Activated CD4-positive, alpha-beta T cell treated with anti-CD3 and anti-CD28 coated beads for 36 hours (primary cell): Measurements from ENCODE around the gene P3H1. TPM values are rescaled to one million over a fixed set of nuclear protein-coding genes. Genes with fewer than 3 reads are reported as not detected.

Experiments
- ATAC-seq: fragments of 200-7000 bp; cut with Tn5 transposase; one replicate; pipeline ENCODE4 v1.10.0; 2021; ENCODE audit warnings: mild to moderate bottlenecking, moderate library complexity
- CTCF ChIA-PET: fragments of 350-600 bp; sonication (Branson Sonifier 250); formaldehyde crosslinking; loops from one replicate; lab custom pipeline; 2021; ENCODE audit warnings: antibody characterized with exemption; lab: Charles Lee
- POLR2A ChIA-PET: fragments of 350-600 bp; sonication (Branson Sonifier 250); formaldehyde crosslinking; loops from one replicate; lab custom pipeline; 2021; ENCODE audit warnings: antibody characterized with exemption, inconsistent platforms; lab: Charles Lee
- DNase-seq: peaks from one replicate; pipeline ENCODE4 v3.0.0-alpha.2; 2020
- H3K27ac Mint-ChIP-seq: one replicate; pipeline ENCODE4 v1.8.0; 2021; ENCODE audit warnings: mixed read lengths
- H3K27me3 Mint-ChIP-seq: one replicate; pipeline ENCODE4 v1.8.0; 2021; ENCODE audit warnings: mixed read lengths
- H3K36me3 Mint-ChIP-seq: one replicate; pipeline ENCODE4 v1.8.0; 2021; ENCODE audit warnings: low read depth, mixed read lengths
- H3K4me1 Mint-ChIP-seq: one replicate; pipeline ENCODE4 v1.8.0; 2021; ENCODE audit warnings: mixed read lengths
- H3K4me3 Mint-ChIP-seq: one replicate; pipeline ENCODE4 v1.8.0; 2021; ENCODE audit warnings: mild to moderate bottlenecking, moderate library complexity, mixed read lengths
- H3K9me3 Mint-ChIP-seq: one replicate; pipeline ENCODE4 v1.8.0; 2021; ENCODE audit warnings: low read depth, mixed read lengths
- intact Hi-C, 2 experiments: fragments of 100-400 bp; cut with DNase I in 1 of 2; cut with micrococcal nuclease in 1 of 2; formaldehyde crosslinking; loops; one replicate each; pipeline versions ENCODE4 v1.14.2 to v1.15.1; 2022 to 2024; cut with DNase I, micrococcal nuclease
- total RNA-seq, 2 experiments: library from RNA; stranded (reverse); gene quantifications; one replicate each; pipeline ENCODE4 v1.2.3, GENCODE V29; 2021

The P3H1 gene
- total RNA-seq, 2 experiments from 2014 or later, result 24.3 to 28.8 TPM

GRCh38 chr1:42744148-42744413 lies 22.7 kb downstream of the P3H1 start:
- intact Hi-C loops, result no loop called here
- H3K36me3 Mint-ChIP-seq, result peaks cover 9% of the 10 kb centered on the region
- CTCF ChIA-PET, result interaction anchor here (1.0 kb wide), 1 partner anchor 23 kb away, joined by 3 read pairs; the partner anchor contains the start of genes C1orf50 and P3H1
- no peaks in the 10 kb centered on the region for H3K4me1 Mint-ChIP-seq
- no peak overlapping the region for H3K27ac Mint-ChIP-seq
- no peaks in the 10 kb centered on the region for H3K27me3 Mint-ChIP-seq
- DNase-seq (no peak), ATAC-seq (no peak)
- POLR2A ChIA-PET, result no interaction called here
- H3K9me3 Mint-ChIP-seq, result no peaks in the 10 kb centered on the region
- no peak overlapping the region for H3K4me3 Mint-ChIP-seq

- Mint-ChIP-seq H3K36me3 (peaks cover 8% of the 10 kb centered on the region), H3K27ac (no peak overlapping the region), H3K4me1 (no peaks in the 10 kb centered on the region), H3K4me3 (no peak overlapping the region), H3K27me3 (no peaks in the 10 kb centered on the region), H3K9me3 (no peaks in the 10 kb centered on the region)
- ATAC-seq (no peak), DNase-seq (no peak)
- intact Hi-C loops, result no loop called here
- POLR2A ChIA-PET, result no interaction called here
- CTCF ChIA-PET, result interaction anchor here (0.7 to 1.0 kb wide), 2 partner anchors 23 to 39 kb away, joined by 3 to 4 read pairs; partner anchors contain the start of genes C1orf50 and P3H1
Observed at GRCh38 chr1:42743317-42744147, 23.3 kb downstream of the P3H1 start.

- no peak for DNase-seq
- Mint-ChIP-seq H3K27ac (no peak overlapping the region), H3K27me3 (no peaks in the 10 kb centered on the region), H3K4me3 (no peak overlapping the region), H3K4me1 (no peaks in the 10 kb centered on the region), H3K36me3 (peaks cover 4% of the 10 kb centered on the region), H3K9me3 (no peaks in the 10 kb centered on the region)
- CTCF ChIA-PET, result interaction anchor here (0.5 to 0.7 kb wide), 2 partner anchors 34 to 40 kb away, joined by 4 read pairs; no protein-coding TSS in a partner anchor
- POLR2A ChIA-PET, result no interaction called here
- no peak for ATAC-seq
- intact Hi-C loops, result no loop called here
Observed at GRCh38 chr1:42742617-42743316, 24.1 kb downstream of the P3H1 start.

- intact Hi-C loops, result no loop called here
- no peak for DNase-seq
- peaks cover 3% of the 10 kb centered on the region for H3K4me1 Mint-ChIP-seq
- H3K27me3 Mint-ChIP-seq, result no peaks in the 10 kb centered on the region
- ChIA-PET CTCF (no interaction called here), POLR2A (no interaction called here)
- no peak overlapping the region for H3K27ac Mint-ChIP-seq
- no peaks in the 10 kb centered on the region for H3K9me3 Mint-ChIP-seq
- H3K36me3 Mint-ChIP-seq, result peaks cover 4% of the 10 kb centered on the region
- no peak overlapping the region for H3K4me3 Mint-ChIP-seq
- no peak for ATAC-seq
Observed at GRCh38 chr1:42742141-42742540, 24.7 kb downstream of the P3H1 start.

GRCh38 chr1:42741706-42742105 lies 25.1 kb downstream of the P3H1 start:
- no peaks in the 10 kb centered on the region for H3K27me3 Mint-ChIP-seq
- no peak overlapping the region for H3K27ac Mint-ChIP-seq
- POLR2A ChIA-PET, result no interaction called here
- no peaks in the 10 kb centered on the region for H3K9me3 Mint-ChIP-seq
- H3K4me3 Mint-ChIP-seq, result no peak overlapping the region
- intact Hi-C loops, result no loop called here
- CTCF ChIA-PET, result no interaction called here
- peaks cover 2% of the 10 kb centered on the region for H3K36me3 Mint-ChIP-seq
- no peak for ATAC-seq
- DNase-seq, result no peak
- peaks cover 7% of the 10 kb centered on the region for H3K4me1 Mint-ChIP-seq

- no peaks in the 10 kb centered on the region for H3K9me3 Mint-ChIP-seq
- no peak overlapping the region for H3K27ac Mint-ChIP-seq
- H3K27me3 Mint-ChIP-seq, result no peaks in the 10 kb centered on the region
- intact Hi-C loops, result no loop called here
- ChIA-PET POLR2A (no interaction called here), CTCF (no interaction called here)
- H3K4me3 Mint-ChIP-seq, result no peak overlapping the region
- DNase-seq (no peak), ATAC-seq (no peak)
- H3K36me3 Mint-ChIP-seq, result no peaks in the 10 kb centered on the region
- H3K4me1 Mint-ChIP-seq, result peaks cover 7% of the 10 kb centered on the region
Observed at GRCh38 chr1:42740851-42741580, 25.8 kb downstream of the P3H1 start.

- H3K27ac Mint-ChIP-seq, result no peak within 1 kb of the TSS
- ATAC-seq (no peak), DNase-seq (no peak)
- no peaks in the 10 kb centered on the region for H3K27me3 Mint-ChIP-seq
- intact Hi-C loops, result loop anchor here in 1 of 2 experiments (10.0 kb wide), 1 partner anchor 565 kb away; no protein-coding TSS in a partner anchor
- ChIA-PET CTCF (interaction anchor here (0.6 kb wide), 1 partner anchor 731 kb away, joined by 3 read pairs; no protein-coding TSS in a partner anchor), POLR2A (no interaction called here)
- no peaks in the 10 kb centered on the region for H3K36me3 Mint-ChIP-seq
- peaks cover 7% of the 10 kb centered on the region for H3K4me1 Mint-ChIP-seq
- H3K9me3 Mint-ChIP-seq, result no peaks in the 10 kb centered on the region
- H3K4me3 Mint-ChIP-seq, result no peak within 1 kb of the TSS
Observed at GRCh38 chr1:42739753-42740700, 26.8 kb downstream of the P3H1 start, which contains the start of gene CLDN19. Gene CLDN19, minus strand, starts transcription at chr1:42740236. Its CDS starts 173 bp downstream, at chr1:42740063.

GRCh38 chr1:42738678-42739226 lies 28.1 kb downstream of the P3H1 start:
- Mint-ChIP-seq H3K4me3 (no peak overlapping the region), H3K27me3 (no peaks in the 10 kb centered on the region), H3K4me1 (peaks cover 7% of the 10 kb centered on the region), H3K27ac (no peak overlapping the region), H3K36me3 (no peaks in the 10 kb centered on the region), H3K9me3 (no peaks in the 10 kb centered on the region)
- CTCF ChIA-PET, result interaction anchor here (0.6 to 0.9 kb wide), 3 partner anchors 9 to 297 kb away, joined by 3 to 4 read pairs (median 3); no protein-coding TSS in a partner anchor
- intact Hi-C loops, result loop anchor here in 1 of 2 experiments (10.0 kb wide), 1 partner anchor 564 kb away; no protein-coding TSS in a partner anchor
- DNase-seq (no peak), ATAC-seq (no peak)
- POLR2A ChIA-PET, result no interaction called here

GRCh38 chr1:42737986-42738677 lies 28.7 kb downstream of the P3H1 start:
- CTCF ChIA-PET, result interaction anchor here (0.6 to 1.0 kb wide), 5 partner anchors 9 to 406 kb away, joined by 3 to 4 read pairs (median 3); no protein-coding TSS in a partner anchor

GRCh38 chr1:42737257-42737656 lies 29.6 kb downstream of the P3H1 start:
- ATAC-seq (no peak), DNase-seq (peak; percentile 14)
- H3K4me3 Mint-ChIP-seq, result no peak overlapping the region
- H3K27ac Mint-ChIP-seq, result peak overlapping the region; percentile 7
- ChIA-PET POLR2A (no interaction called here), CTCF (interaction anchor here (0.7 to 1.0 kb wide), 2 partner anchors 97 to 405 kb away, joined by 3 to 4 read pairs; no protein-coding TSS in a partner anchor)
- H3K4me1 Mint-ChIP-seq, result peaks cover 7% of the 10 kb centered on the region
- no peaks in the 10 kb centered on the region for H3K36me3 Mint-ChIP-seq
- intact Hi-C loops, result loop anchor here in 1 of 2 experiments (10.0 kb wide), 1 partner anchor 562 kb away; no protein-coding TSS in a partner anchor
- no peaks in the 10 kb centered on the region for H3K27me3 Mint-ChIP-seq
- no peaks in the 10 kb centered on the region for H3K9me3 Mint-ChIP-seq

More at GRCh38 chr1:42737986-42738677, 28.7 kb downstream of the P3H1 start:
- intact Hi-C loops, result loop anchor here in 1 of 2 experiments (10.0 kb wide), 1 partner anchor 563 kb away; no protein-coding TSS in a partner anchor
- no peak overlapping the region for H3K4me3 Mint-ChIP-seq
- no peaks in the 10 kb centered on the region for H3K9me3 Mint-ChIP-seq
- H3K27ac Mint-ChIP-seq, result no peak overlapping the region
- peaks cover 7% of the 10 kb centered on the region for H3K4me1 Mint-ChIP-seq
- ATAC-seq (no peak), DNase-seq (no peak)
- no peaks in the 10 kb centered on the region for H3K27me3 Mint-ChIP-seq
- POLR2A ChIA-PET, result no interaction called here
- H3K36me3 Mint-ChIP-seq, result no peaks in the 10 kb centered on the region
